Stimulated activated CD8-positive, alpha-beta memory T cell treated with anti-CD3 and anti-CD28 coated beads, Interleukin-4, amount 100 ng/mL, for 1 hour (primary cell): Measurements from ENCODE around the gene ABHD17B.

ENCODE experiments used
- DNase-seq, 2 donors: peaks; one replicate each; pipeline ENCODE4 v3.0.0-alpha.2; 2020; ENCODE audit warnings: low read depth in 2 of 2, low spot score in 1 of 2

The ABHD17B gene

DNA sequence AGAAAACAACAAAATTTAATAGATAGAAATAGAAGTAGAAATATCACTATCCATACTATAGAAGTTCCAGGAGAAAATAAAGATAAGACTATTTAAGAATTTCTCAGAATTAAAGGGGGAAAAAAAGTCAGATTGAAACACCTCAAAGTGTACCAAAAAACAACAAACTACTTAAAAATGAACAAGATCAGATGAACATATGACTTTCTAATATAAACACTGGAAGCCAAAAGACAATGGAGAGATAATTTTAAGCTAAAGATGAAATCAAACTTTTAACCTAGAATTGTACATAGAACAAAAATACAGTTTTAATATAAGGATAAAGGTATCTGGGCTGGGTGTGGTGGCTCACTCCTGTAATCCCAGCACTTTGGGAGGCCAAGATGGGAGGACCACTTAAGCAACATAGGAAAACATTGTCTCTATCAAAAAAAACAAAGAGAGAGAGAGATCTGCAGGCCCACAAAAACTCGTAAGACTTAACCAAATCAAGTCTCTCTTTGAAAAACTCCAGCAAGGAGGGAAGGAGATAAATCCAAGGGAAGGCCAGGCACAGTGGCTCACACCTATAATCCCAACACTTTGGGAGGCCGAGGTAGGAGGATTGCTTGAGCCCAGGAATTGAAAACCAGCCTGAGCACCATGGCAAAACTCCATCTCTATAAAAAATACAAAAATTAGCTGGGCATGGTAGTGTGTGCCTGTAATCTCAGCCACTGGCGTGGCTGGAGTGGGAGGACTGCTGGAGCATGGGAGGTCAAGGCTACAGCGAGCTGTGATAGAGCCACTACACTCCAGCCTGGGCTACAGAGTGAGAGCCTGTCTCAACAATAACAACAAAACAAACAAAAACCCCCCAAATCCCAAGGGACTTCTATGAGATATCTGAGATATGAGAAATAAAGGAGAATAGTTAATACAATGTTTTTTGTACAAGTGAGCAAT lies 32.4 kb downstream of the ABHD17B start:
- DNase-seq, result no peak

DNA sequence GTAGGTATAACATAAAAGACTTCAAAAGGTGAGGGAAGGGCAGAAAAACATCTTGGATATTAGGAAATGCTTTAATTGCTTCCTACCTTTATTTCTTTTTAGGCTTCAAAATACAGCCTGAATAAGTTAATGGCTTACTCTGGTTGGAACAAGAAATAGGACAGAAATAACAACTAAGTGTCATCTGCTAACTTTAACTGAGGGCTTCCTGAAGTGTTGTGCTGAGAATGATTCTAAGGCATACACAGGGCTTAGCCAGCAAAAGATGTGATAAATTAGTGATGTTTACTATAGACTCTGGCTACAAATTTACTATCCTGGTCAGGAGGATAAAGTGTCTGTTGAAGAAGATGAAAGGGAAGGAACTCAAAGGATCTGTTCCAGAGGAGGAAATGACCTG lies 34.2 kb downstream of the ABHD17B start:
- no peak for DNase-seq

DNA sequence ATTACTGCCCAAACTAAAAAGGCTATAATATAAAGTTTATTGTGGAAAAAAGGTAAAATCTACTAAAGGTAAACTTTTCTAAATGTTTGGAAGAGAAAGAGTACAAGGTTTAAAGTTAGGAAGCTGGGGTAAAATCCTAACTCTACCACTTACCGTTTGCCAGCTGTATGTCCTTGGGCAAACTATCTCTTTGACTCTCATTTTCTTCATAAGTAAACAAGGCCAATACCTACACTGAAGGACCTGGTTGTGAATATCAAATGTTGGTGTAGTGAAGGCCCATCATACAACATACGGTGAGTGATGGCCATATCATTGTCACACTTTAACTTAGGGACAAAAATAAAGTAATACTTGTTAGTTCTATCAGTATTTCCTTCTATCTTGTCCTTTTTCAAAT lies 34.9 kb downstream of the ABHD17B start:
- DNase-seq, result no peak

DNA sequence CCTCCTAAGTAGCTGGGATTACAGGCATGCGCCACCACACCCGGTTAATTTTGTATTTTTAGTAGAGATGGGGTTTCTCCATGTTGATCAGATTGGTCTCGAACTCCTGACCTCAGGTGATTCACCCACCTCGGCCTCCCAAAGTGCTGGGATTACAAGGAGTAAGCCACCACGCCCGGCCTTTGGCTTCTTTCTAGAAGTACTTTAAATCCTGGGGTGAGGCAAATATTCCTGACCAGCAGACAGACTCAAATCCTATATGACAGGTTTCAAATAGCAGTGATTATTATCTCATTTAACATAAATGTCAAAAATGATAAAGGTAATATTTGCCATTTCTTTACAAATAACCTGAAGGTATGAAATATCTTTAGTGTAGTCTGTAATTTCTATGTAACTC lies 35.6 kb downstream of the ABHD17B start:
- DNase-seq, result no peak

DNA sequence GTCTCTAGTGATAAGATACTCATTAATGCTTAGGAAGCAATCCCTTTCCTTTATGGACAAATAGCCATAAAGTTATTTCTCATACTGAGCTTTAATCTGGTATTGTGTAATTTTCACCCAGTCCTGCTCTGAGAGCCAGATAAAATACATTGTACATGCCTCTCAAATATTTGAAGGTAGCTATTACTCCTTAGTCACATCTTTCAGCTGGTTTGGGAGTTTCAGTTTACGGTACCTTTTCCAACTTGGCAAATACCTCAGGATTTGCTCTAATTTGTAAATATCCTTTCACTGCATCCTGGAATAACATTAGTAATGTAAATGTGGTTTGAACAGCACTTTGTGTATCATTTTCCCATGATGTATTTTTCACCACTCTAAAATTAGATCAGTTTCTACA lies 47.4 kb downstream of the ABHD17B start:
- DNase-seq, result no peak

DNA sequence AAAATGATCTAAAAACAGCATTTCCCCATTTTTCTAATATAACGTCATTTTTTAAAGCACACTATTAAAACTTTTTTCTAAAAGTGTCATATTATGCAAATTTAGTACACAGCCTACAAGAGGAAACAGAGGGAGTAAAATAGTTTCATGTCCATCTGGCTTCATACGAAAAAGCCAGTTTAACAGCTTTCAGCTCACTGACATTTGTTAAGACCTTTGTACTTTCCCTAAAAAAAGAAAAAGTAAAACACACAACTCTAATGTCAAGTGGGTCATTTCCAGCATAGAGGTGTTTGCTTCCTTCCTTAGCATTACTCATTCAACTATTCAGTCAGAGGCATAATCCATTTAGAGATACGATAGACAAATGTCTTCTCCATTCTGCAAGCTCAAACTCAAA lies 49.4 kb downstream of the ABHD17B start:
- DNase-seq, result no peak

DNA sequence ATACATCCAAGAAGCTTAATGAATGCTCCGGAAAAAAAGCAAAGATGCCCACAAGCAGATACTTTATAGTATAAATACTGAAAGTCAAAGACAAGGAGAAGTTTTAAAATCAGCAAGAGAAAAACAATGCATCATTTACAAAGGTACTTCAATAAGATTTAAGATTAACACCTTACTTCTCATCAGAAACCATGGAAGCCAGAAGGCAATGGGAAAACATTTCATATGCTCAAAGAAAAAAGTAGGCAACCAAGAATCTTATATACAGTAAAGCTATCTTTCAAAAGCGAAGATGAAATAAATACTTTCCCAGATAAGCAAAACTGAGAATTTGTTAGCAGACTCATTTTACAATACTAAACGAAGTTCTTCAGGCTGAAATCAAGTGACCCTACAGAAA lies 51.1 kb downstream of the ABHD17B start:
- no peak for DNase-seq

DNA sequence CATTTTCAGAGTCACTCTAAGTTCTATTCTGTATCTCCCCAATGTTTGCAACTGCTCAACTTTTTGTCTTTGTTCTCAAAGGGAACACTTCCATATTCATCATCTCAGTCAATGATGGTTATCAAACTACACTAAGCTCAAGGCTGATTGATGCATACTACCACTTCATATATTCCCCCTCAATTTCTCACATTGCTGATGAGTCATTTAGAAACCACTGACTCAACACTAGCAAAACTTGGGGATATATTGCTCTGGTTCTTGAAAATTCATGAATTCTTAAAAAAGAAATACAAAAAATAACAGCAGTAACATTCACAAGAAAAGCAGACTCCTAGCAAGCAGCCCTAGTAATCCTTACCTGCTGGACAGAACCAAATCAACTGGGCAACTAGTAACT lies 52.2 kb downstream of the ABHD17B start:
- DNase-seq, result no peak

DNA sequence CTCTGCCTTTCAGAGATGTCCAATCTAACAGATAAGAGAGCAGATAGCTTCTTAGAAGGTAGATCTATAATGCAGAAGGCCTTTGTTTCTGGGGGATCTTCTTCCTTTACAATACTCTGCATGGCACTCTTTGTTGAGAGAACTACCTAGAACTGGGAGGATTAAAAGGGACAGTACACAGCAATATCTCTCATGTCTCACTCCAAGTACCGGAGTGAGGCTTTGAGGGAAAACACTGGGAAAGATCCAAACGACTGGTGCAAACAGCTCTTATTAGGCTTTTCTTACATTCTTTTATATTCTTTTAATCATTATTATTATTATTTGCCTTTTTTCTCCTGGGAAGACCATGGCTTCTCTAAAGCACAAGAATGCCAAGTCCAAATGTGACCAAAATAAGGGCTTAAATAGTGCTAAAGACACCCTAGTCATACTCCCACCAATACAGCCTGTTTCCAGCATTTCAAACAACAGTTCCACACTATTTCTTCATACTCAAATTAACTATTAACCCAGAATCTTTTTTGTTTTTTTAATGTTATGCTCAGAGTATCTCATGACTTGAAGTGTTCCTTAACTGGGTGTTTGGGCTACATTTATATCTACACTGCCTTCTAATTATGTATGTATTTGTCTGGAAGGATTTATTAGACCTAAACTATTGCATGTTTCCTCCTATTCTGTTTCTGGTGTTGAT lies 52.7 kb downstream of the ABHD17B start:
- no peak for DNase-seq

DNA sequence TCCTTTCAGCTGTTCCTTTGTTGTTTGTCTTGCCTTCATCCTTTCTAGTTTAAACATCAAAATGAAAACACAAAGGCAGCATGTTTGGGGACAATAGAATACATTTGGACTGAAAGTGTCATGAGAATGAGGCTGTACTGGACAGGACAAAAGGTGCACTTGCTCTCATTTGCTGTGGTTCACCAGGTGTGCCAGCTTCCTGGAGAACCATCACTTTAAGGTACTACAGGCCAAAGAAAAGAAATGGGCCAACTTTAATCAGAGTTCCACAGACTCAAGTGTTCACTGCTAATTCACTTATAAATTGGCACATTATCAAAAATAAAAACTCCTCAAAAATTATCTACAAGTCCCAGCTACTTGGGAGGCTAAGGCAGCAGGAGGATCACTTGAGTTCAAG lies 53.8 kb downstream of the ABHD17B start:
- no peak for DNase-seq

DNA sequence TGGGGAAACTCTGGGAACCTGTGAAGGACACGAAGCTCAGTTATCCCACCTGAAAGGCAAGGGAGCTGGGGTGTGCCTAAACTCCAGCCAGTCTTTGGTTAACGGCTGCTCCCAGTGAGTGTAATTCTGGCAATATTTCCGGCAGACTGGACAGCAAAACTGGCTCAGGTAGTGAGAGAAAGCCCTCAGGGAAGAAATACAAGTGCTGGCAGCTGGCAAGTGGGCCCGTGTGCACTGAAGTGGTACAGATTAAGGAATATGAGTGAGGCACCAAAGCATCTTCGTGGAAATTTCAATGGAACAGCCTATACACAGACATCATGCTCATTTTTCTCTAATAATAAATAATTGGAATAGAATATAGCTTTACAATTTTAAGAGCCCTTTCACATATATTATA lies 56.2 kb downstream of the ABHD17B start:
- no peak for DNase-seq

DNA sequence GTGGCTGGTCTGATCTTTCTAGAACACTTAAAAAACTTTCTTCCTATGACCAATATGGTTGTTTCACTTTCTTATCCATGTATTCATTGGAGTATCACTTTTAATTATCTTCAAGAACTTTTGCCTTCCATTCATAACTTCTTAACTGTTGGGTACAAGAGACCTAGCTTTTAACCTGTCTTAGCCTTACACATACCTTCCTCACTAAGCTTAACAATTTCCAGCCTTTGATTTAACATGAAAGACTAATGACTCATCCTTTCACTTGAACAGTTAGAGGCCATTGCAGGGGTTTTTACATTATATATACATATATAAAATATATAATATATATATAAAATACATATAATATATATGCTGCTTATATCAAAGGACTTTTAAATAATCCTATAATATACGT lies 57.9 kb downstream of the ABHD17B start:
- DNase-seq, result no peak

DNA sequence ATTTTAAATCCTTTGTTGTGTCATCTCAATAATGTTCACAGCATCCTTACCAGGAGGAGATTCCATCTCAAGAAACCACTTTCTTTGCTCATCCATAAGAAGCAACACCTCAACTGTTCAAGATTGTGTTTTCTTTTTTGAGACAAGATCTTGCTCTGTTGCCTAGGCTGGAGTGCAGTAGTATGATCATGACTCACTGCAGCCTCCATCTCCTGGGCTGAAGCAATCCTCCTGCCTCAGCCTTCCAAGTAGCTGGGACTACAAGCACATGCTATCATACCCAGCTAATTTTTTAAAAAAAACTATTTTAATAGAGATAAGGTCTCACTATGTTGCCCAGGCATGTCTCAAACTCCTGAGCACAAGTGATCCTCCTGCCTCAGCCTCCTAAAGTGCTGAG lies 60.0 kb downstream of the ABHD17B start:
- no peak for DNase-seq

DNA sequence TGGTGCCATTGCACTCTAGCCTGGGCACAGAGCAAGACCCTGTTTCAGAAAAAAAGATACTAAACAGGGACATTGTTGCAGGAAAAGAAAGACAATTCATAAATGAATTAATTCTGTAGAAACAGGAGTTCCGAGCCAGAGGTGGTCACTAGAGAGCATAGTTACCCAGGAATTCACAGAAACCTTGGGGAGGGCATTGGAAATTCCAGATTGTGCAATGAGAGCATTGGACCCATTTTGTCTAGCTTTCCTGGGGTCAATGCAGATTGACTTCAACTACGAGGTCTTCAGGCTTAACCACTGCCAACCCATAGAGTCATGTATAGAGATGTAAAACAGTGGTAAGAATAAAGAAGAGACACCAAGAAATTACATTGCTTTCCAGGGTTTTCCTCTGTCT lies 63.1 kb downstream of the ABHD17B start:
- DNase-seq, result no peak

DNA sequence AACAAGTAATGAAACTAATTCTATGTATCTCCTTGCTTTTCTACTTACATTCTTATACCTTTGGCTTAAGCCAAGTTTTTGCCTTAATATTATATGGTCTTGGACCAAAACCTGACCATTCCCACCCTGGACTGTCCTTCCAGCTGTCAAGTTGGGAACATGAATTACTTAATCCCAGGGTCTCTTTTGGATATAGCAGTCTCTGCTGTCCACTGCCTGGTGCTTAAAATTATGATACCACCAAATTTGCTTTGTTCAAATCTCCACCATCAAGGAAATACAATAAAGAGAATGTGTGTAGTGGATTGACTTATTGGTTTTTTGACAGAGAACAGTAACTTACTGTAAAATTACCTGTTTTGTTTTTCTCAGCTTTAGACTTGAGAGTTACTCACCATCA lies 66.2 kb downstream of the ABHD17B start:
- DNase-seq, result no peak

DNA sequence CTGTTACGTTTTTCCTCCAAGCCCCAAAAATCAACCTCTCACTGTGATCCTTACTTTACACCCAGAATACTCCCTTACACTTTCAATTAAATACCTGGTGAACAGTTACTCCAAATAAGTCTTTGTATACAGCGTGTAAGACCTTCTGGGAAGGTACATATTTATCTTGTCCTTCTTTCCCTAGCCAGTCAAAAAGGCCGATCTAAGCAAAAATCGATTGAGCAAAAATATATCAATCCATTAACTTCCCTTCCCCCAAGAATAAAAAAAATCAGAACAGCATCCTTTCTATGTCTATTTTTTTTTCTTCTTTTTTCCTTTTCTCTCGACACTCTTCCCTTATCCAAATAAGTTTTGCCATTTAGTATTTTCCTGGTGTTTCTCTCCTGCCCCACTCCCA lies 71.3 kb downstream of the ABHD17B start:
- DNase-seq, result no peak

DNA sequence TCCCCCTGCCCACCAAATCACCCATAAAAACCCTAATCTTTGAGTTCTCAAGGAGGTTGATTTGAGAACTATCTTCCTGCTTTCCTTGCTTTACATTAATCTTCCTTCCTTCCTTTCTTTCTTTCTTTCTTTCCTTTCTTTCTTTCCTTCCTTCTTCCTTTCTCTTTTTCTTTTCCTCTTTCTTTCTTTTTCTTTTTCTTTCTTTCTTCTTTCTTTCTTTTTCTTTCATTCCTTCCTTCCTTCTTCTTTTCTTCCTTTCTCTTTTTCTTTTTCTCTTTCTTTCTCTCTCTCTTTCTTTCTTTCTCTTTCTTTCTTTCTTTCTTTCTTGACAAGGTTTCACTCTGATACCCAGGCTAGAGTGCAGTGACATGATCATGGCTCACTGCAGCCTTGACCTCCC lies 75.4 kb downstream of the ABHD17B start:
- no peak for DNase-seq

DNA sequence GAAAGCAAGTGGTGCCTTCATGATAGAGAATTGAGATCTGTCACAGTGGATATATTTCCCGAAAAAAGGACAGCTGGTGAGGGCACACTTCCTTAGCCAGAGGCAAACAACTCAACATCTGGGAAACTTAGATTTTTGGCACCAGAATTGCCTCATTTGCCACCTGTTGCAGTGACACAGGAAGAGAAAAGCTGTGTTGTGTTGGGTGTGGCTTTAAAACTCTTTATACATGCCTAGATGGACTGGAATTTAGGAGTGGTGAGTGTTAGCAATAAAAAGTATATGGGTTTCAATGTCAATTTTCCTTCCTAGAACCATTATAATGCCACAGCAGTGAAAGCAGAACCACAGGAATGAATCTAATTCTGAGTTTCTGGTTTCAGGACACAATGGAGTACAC lies 80.1 kb downstream of the ABHD17B start:
- no peak for DNase-seq

DNA sequence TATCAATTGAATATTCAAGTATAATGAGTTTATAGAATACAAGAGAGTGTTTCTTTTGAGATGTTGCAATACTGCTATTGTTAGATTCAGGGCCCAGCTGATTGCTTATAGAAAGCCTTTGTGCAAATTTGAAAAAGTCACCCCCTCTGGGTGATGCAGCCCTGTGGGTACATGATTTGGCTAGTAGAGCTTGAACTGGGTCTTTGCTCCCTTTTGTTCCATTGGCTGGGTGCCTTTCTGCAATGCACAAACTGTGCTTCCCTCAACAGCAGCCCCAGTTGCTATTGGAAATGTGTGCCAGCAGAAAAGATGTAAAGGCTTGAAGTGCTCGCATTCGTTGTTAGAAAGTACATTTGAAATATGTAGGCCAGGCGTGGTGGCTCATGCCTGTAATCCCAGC lies 80.8 kb downstream of the ABHD17B start:
- no peak for DNase-seq

DNA sequence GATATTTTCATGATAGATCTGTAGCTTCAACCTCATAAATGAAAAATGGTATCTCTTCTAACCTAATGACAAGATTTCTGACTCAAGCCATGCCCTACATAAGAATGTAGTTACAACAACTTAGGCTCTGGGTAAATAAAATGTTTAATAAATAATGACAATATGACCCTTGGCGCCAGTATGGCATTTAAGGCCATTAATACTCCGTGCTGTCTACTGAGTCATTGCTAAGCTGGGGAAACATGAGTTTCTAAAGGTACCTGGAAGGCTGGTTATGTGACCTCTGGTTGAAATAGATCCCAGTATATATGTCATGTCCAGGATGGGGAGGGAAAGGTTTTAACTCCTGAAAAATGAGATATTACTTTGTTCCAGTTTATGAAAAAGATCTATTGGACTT lies 84.7 kb downstream of the ABHD17B start:
- no peak for DNase-seq

DNA sequence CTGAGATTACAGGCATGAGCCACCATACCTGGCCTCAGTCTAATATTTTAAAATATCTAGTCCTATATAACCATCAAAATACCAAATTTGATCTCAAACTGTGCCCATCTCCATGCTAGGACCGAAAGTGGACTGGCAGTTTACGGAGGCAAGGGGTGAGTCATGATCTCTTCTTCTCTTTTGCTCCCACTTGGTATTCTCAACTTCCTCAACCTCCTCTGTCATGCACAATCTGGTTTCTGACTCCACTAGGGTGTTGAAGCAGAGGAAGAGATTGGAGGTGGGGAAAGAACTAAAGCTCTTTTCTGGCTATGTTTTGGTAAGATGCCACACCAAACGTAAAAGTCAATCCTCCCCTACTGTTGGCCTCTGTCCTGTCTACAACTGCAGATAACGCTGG lies 86.7 kb downstream of the ABHD17B start:
- no peak for DNase-seq

DNA sequence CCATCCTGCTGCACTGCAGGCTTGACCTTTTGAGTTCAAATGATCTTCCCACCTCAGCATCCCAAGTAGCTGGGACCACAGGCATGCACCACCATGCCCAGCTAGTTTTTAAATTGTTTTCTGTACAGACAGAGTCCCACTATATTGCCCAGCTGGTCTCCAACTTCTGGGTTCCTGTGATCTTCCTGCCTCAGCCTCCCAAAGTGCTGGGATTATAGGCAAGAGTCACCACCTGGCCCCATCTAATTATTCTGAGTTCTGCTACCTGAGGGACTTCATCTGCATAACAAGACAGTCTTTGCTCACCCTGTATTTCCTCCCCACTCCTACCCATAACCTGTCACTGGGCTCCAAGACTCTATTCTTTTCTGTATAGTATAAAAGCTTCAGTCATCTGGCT lies 88.1 kb downstream of the ABHD17B start:
- DNase-seq, result no peak

DNA sequence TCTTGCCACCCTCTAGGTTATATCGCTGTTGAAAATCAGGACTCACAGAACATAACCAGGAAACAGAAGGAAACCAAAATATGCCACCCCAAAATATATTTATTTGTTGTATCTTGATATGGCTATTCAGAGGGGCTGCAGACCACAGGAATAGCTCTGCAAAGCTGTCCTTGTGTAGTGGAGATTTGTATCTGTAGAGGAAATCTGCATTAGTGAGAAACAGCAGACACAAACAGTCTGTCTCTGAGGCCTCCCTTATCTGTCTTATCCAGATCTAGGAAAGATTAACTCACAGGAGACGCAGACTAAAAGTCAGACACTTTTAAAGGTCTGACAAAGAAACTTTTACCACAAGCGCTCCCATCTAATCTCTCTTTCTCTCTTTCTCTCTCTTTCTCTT lies 88.5 kb downstream of the ABHD17B start:
- no peak for DNase-seq
